HG02763 (cell line): Measurements from ENCODE around the gene BSG.
"Not testable (repeated sequence)": the region's sequence is repeated elsewhere in the genome, so short reads cannot be mapped to it uniquely, and the experiment has no call there.

Experiments used
- ATAC-seq: cut with Tn5 transposase; IDR thresholded peaks from one replicate; pipeline ENCODE4 v1.9.1; 2021; ENCODE audit warnings: mild to moderate bottlenecking, moderate library complexity; ENCODE audit not compliant: unreplicated experiment

BSG gene

DNA sequence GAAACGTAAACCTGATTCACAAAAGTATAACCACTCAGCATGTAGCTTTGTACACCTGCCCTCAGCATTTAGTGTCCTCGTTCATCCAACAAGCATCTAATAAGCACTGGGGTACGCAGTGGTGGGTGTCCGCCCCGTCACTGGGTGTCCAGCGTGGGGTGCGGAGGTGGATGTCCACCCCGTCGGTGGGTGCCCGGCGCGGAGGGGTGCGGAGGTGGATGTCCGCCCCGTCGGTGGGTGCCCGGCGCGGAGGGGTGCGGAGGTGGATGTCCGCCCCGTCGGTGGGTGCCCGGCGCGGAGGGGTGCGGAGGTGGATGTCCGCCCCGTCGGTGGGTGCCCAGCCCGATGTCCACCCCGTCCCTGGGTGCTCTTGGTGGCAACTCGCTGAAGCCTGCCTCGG lies 12.8 kb downstream of the BSG start:
- ATAC-seq = not testable (repeated sequence)

DNA sequence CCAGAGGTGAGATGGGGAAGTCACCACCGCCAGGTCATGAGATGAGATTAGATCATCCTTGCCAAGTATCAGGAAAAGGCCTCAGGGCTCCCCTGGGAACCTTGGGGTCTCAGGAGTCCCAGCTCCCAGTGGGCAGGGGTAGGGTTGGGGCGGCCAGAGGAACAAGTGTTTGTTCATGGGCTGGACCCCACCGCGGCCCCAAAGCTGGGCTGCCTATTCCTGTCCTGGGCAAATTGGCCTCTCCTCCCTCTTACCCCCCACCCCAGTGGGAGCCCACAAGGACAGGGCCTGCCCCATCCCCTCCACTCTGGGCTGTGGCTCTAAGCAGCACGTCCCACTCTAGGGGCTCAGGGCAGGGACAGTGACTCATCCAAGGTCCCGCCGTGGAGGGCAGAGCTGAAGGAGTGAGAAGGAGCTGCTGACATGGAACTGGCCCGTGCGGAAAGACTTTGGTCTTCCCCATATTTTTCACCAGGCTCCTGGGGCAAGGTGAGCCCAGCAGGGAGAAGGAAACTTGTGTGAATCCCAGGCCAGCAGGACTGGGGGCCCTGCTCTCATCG lies 13.2 kb downstream of the BSG start:
- ATAC-seq = no peak

DNA sequence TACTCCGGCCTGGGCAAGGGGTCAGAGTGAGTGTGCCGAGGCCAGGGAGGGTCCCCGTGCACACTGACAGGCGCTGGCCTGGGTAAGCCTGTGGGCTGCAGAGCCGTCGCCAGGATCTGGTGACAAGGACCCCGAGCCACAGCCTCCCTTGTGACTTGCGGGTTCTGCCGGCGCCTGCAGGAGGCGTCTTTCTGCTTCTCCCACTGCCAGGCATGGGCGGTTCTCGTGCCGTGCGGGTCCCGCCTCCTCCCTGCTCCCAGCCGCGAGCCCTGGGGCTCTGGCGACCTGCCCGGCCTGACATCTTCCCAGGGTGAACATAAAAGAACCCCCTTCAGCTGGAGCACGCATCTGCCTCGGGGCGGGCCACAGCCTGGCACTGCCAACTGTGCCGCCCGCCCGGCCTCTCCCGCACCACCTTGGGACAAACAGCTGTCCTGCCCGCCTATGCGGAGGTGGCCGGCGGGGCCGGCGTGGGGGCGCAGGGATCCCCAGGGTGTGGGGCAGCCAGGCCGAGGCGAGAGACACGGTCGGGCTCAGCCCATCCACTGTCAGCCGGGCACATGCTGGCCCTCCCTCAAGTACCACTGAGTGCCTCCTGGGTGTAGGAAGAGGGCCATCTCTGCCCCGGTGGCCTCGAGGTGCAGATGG lies 15.8 kb downstream of the BSG start:
- ATAC-seq = no peak

DNA sequence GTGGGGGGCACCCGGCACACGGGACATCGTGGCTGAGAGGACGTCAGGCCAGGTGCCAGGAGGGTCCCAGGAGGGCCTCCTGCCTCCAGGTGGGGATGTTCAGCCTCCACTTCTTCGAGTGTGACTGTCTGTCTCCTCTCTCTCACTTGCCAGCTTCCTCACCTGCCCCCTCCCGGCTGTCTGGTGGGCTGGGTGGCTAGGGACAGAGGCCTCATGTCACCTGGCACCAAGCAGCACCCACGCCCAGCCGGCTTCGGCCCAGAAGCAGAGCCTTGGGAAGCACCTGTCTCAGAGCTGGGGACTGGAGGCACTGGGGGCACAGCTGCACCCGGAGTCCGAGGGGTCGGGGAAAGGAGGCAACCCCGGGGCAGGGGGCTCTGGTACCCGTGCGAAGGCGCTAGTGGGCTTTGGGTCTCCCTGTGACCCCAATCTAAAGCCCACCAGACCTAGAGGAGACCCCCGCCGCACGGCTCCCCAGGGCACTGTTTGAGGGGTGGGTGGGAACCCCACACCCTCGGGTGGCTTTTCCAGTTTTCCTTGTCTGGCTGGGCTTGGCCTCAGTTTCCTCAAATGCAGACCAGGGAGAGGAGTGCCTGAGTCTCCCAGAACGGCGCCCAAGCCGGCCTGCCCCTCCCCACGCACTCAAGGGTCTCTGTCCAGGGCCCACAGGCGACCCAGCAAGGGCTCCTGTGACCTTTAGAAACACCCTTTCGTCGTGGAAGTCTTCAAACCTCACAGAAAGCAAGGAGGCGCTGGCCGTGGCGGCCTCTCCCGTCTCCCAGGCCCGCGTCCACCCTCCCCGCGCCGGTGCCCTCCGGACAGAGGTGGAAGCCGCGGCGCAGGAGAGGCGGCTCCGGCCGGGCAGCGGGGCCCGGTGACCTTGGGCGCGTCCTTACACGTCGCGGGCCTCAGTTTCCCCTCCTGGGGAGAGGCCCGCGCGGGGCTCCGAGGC lies 16.6 kb downstream of the BSG start:
- ATAC-seq = no peak

DNA sequence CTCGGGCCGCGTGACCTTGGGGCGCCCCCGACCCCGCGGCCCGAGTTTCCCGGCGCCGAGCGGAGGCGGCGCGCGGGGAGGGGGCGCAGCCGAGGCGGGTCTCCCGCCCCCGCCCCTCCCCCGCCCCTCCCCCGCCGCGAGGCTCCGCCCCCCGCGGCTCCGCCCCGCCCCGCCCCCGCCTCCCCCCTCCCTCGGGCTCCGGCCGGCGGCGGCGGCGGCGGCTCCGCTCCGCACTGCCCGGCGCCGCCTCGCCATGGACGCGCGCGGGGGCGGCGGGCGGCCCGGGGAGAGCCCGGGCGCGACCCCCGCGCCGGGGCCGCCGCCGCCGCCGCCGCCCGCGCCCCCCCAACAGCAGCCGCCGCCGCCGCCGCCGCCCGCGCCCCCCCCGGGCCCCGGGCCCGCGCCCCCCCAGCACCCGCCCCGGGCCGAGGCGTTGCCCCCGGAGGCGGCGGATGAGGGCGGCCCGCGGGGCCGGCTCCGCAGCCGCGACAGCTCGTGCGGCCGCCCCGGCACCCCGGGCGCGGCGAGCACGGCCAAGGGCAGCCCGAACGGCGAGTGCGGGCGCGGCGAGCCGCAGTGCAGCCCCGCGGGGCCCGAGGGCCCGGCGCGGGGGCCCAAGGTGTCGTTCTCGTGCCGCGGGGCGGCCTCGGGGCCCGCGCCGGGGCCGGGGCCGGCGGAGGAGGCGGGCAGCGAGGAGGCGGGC lies 17.4 kb downstream of the BSG start, which contains the start of gene HCN2:
Gene HCN2 (plus strand): TSS at position 189 of the 703 bp plus-strand sequence. CDS start 65 bp downstream, at position 254.
- ATAC-seq = no peak

DNA sequence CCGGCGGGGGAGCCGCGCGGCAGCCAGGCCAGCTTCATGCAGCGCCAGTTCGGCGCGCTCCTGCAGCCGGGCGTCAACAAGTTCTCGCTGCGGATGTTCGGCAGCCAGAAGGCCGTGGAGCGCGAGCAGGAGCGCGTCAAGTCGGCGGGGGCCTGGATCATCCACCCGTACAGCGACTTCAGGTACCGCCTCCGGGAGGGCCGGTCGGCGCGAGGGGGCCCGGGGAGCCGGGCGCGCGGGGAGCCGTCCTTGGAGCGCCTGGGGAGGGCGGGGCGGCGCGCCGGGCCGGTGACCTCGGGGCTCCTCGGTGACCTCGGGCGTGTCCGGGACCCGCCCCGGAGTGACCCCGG lies 18.0 kb downstream of the BSG start:
- ATAC-seq = no peak

DNA sequence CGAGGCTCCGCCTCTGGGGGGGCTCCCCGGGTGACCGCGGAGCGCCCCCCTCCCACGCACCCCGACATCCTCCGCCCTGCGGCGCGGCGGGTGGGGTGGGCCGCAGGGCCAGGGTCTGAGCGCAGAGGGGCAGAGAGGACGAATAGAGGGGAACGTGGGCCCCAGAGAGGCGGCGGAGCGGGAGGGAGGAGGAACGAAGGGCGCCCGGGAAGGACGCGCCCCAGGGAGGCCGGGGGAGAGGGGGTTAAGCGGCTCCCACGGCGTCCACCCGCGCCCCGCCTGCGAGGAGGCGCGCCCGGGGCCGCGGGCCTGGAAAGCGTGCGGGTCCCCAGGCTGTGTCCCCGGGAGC lies 18.3 kb downstream of the BSG start:
- ATAC-seq = no peak

DNA sequence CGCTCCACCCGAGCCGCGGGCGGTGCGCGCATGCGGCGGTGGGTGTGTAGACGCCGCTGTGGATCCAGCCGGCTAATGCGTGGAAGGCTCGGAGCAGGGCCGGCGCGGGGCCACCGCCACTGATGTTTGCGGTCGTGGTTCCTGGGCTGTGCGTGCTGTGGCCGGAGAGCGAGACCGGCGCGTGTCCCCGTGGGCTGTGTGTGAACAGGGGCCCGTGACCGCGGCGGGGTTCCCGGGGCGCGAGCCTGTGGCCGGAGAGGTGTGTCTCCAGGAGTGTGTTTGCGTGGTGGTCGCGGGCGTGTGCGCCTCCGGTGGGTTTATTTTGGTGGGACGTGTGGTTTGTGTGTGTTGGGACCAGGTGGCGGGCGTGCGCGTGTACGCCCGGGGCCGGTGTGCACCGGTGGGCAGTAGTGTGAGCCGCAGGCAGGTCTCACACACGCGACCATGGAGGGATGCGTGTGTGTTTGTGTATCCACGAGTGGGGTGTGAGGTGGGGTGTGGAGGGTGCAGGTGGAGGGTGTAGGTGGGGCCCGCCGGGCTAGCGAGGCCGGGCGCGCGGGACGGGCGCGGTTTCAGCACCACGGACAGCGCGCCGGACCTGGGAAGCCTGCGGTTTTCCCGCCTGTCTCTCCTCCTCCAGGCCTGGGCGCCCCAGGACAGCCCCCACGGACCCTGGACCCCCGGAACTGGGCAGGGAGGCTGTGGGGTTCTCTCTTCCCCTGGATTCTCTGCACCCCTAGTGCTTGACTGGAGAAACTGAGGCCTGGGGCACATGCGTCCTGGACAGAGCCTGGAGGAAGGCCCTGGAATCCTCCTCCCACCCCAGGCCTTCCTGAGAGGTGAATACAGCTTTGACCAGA lies 18.9 kb downstream of the BSG start:
- ATAC-seq = no peak

DNA sequence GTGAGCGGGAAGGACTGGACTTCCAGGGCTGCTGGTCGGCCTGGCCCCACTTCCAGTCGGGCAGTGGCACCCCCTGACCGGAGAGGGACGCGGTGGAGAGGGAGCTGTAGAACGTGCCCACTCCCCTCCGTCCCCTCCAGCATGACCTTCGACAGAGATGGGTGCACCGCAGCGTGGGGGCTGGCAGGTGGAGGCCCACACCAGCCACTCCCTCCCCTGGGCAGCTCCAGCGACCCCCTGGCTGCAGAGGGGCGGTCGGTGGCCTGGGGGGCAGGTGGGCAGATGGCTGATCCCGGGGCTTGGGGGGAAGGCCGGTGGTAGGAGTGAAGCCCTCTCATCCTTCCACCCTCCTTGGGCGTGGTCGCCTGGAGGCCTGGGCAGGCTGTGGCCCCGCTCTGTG lies 19.7 kb downstream of the BSG start:
- no peak for ATAC-seq

DNA sequence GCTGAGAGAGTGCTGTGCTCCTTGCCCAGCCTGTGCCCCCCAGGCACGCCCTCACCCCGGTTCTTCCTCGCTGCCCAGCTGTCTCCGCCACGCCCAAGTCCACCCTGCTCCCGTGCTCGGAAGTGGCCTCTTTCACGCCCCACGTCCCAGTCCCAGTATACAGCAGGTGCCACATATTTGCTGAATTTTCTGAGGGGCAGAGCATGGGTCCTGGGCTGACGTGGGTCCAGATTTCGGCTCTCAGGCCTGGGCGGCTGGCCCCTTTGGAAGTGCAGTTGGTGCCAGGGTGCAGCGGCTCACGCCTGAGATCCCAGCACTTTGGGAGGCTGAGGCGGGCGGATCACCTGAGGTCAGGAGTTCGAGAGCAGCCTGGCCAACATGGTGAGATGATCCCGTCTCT lies 20.7 kb downstream of the BSG start:
- no peak for ATAC-seq

DNA sequence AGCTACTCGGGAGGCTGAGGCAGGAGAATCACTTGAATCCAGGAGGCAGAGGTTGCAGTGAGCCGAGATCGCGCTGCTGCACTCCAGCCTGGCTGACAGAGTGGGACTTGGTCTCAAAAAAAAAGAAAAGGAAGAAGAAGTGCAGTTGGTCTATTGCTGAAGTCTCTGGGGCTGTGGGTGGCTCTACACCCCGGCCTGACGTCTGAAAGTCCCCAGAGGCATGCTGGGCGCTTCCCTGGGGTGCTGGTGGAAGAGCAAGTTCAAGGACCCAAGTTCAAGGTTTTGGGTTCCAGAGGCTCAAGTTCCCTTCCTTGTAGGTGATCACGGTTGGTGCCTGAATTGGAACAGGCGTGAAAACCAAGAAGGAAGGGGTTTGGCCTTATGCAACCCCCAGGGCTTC lies 21.1 kb downstream of the BSG start:
- ATAC-seq = no peak

DNA sequence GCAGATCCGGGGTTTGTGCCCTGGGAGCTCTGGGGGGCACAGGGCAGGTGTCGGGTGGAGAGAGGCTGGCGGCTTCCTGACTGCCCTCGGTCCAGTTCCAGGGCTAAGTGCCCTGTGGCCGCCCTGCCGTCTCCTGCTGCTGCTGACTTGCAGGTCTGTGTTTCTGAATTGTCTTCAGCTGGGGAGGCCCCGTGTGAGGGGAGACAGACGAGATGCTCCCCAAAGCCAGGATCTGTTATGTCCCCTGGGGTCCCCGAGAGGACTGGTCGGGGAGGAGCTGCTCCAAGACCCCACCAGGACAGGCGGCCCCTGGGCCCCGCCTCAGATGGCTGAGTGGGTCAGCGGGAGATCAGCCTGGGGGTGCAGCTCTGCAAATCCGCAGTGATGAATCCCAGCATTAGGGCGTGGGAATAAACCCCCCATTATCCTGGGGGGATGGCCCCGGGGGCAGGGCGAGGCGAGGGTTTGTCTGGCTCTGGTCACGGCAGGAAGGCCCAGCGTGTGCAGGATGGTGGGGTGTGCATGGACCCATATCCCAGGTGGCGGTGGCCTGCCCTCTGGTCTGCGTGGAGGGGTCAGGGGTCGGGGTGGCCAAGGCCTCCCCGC lies 22.0 kb downstream of the BSG start:
- ATAC-seq = no peak

DNA sequence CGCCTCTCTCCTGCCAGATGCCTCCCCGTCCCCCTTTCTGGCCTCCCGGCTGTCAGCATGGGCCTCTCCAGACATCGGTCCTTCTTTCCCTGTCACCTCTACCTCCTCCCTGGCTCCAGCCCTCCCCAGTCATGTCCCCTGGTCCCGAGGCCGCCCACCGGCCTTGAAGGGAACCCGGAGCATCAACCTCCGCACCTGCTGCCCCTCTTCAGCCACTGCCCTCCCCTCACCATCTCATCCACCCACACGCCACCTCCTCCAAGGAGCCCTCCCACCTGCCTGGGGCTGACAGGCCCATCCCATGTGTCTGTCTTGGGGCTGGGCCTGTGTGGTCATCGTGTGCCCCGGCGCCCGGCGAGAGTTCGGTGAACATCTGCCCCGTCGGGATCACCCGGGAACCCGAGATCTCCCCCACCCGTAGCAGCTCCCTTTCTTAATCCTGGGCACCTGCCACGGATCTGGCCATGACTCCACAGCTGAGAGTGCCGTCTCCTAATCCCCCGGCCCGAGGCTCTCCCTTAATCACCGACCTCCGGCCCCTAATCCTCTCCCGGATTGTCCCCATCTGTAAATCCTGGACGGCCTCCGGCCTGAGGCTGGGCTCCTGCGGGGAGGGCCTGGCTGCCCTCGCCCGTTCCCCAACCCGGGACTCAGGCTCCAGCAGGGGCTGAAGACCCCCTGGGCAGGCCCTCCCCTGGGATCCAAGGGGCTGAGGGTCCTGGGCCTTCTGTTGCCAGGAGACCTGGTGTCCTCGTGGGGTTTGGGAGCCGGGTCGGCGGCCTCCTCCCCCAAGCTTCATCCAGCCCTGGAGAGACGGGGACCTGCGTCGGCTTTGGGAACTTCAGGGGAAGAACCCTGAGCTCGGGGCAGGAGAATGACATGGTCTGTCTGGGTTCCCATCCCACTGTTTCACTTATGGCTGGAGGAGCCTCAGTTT lies 23.2 kb downstream of the BSG start:
- no peak for ATAC-seq

DNA sequence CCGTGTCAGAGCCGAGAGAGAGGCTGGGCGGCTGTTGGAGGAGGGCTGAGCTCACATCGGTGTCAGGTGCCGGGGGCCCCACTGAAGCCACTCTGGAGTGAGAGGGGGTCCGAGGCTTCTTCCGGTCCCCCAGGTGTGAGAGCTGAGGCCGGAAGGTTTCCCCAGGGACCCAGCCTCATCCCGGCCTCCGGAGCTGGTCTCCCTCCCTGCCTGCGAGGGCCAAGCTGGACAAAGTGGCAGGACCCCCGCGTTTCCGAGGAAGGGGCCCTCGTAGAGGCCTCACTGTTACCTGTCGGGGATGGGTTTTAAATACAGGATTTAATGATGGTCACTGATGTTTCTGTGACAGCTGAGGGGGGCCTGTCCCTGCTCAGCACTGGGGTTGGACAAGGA lies 23.9 kb downstream of the BSG start:
- ATAC-seq = no peak

DNA sequence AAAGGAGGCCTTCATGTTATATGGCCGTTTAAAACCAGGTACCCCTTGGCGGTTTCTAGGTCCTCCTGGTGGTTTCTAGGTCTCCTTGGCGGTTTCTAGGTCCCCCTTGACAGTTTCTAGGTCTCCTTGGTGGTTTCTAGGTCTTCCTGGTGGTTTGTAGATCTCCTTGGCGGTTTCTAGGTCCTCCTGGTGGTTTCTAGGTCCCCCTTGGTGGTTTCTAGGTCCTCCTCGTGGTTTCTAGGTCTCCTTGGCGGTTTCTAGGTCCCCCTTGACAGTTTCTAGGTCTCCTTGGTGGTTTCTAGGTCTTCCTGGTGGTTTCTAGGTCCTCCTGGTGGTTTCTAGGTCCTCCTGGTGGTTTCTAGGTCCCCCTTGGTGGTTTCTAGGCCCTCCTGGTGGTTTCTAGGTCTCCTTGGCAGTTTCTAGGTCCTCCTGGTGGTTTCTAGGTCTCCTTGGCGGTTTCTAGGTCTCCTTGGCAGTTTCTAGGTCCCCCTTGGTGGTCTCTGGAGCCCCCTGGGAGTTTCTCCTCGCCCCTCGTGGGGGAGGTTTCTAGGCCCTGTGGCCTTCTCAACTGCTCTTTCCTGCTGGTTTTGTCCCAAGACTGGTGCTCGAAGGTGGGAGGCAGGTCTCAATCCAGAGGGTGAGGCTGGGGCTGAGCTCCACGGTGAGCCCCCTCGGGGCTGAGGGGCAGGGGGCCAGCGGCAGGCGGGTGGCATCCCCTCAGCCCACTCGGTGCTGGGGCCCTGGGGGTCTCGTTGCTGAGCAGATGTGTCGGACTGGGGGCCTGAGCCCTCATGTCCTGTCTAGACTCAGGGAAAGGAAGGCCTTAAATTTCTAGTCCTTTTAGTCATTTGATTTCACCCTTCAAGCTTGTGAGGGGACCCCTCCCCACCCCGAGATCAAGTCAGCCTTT lies 25.3 kb downstream of the BSG start:
- no peak for ATAC-seq

DNA sequence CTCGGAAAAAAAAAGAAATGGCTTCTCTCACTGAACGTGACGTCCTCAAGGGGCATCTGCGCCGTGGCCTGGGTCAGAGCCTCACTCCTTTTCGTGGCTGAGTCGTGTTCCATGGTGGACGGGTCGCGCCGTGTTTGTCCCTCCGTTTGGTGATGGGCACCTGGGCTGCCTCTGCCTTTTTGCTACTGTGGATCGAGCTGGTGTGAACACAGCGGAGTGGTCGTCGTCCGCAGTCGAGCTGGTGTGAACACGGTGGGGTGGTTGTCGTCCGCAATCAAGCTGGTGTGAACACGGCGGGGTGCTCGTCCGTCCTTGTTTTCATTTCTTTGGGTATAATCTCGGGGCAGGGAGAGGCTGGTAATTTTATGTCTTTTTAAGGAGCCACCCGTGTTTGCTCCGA lies 28.9 kb downstream of the BSG start:
- no peak for ATAC-seq

DNA sequence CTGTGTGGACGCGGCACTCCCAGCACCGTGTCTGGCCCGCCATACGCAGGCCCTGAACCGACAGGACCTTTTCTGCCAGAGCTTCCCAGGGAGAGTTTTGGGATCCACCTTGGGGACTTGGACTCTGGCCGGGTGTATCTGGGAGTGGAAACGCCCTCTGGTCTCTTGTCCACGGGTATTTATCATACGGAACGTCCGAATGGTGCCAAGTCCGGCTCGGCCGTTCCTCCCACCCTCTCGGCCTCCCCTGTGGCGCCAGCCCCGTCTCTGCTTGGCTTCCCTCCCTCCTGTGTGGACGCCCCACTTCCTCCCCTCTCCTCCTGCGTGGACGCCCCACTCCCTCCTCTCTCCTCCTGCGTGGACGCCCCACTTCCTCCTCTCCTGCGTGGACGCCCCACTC lies 29.4 kb downstream of the BSG start:
- ATAC-seq = no peak
